K562 (cell line): ENCODE measurements around the gene WDR19. TPM values are rescaled to one million over a fixed set of nuclear protein-coding genes. Genes with fewer than 3 reads are reported as not detected.

Experiments used
- ATAC-seq: fragments of 200-7000 bp; cut with Tn5 transposase; 3 replicates; pipeline ENCODE4 v1.9.1; 2020; ENCODE audit warnings: moderate library complexity
- BruUV-seq: library from RNA; stranded (reverse); fragments of 400-500 nt; replicated peaks from 2 replicates; lab custom pipeline; 2021; lab: Mats Ljungman, UMichigan
- CTCF ChIA-PET: fragments of 300-600 bp; formaldehyde crosslinking; extraction: SDS; loops from one replicate; lab custom pipeline; 2021; ENCODE audit warnings: low intra/inter-chr PET ratio; lab: Yijun Ruan, JAX
- POLR2A ChIA-PET: fragments of 300-600, 350-650 bp; sonication (Branson Sonifier 250); formaldehyde crosslinking; extraction: SDS; loops from one replicate; lab custom pipeline; 2021; ENCODE audit warnings: antibody characterized with exemption, inconsistent platforms; lab: Yijun Ruan, JAX
- DNase-seq, 4 experiments: peaks; one replicate each; pipeline versions ENCODE4 v3.0.0 to v3.0.0-alpha.2; 2011 to 2018; ENCODE audit warnings: low spot score in 3 of 4, mixed read lengths in 3 of 4; ENCODE audit errors: extremely low read depth in 1 of 4
- FAIRE-seq: peaks from 2 replicates; lab custom pipeline; 2011; peaks lifted over from hg19 to GRCh38; lab: Jason Lieb, UNC
- H2AFZ ChIP-seq: 2 replicates; pipeline ENCODE4 v1.6.0; 2011; ENCODE audit warnings: low read depth, low read length, control low read depth, inconsistent platforms
- H3K27ac ChIP-seq: fragments of 200-600 bp; 3 replicates; pipeline ENCODE4 v1.8.0; 2011; ENCODE audit warnings: low read depth, mild to moderate bottlenecking, control low read depth, inconsistent platforms, low read length, moderate library complexity, mixed read lengths; ENCODE audit errors: extremely low read depth
- H3K27me3 ChIP-seq, 2 experiments: fragments of 300-600 bp in 1 of 2; 2 replicates in 1 of 2; 3 replicates in 1 of 2; pipeline versions ENCODE4 v1.6.0 to v1.8.0; 2011; ENCODE audit warnings: inconsistent platforms in 2 of 2, low read length in 2 of 2, mild to moderate bottlenecking in 1 of 2, mixed read lengths in 1 of 2, moderate library complexity in 1 of 2; ENCODE audit not compliant: control insufficient read depth in 2 of 2, insufficient read depth in 2 of 2
- H3K36me3 ChIP-seq: fragments of 300-600 bp; 3 replicates; pipeline ENCODE4 v1.8.0; 2011; ENCODE audit warnings: mild to moderate bottlenecking, low read length, inconsistent platforms; ENCODE audit not compliant: control insufficient read depth, insufficient read depth
- H3K4me1 ChIP-seq, 2 experiments: fragments of 200-600 bp in 1 of 2; replicated peaks in 1 of 2; 2 replicates in 1 of 2; 3 replicates in 1 of 2; pipeline versions ENCODE4 v1.5.1 to v1.8.0; 2011; ENCODE audit warnings: inconsistent platforms in 2 of 2, low read length in 2 of 2, mild to moderate bottlenecking in 1 of 2, mixed read lengths in 1 of 2, moderate library complexity in 1 of 2; ENCODE audit not compliant: control insufficient read depth in 2 of 2, insufficient read depth in 2 of 2
- H3K4me2 ChIP-seq: 2 replicates; pipeline ENCODE4 v1.6.1; 2011; ENCODE audit warnings: low read length, control low read depth, inconsistent platforms, mixed read lengths; ENCODE audit not compliant: insufficient read depth
- H3K4me3 ChIP-seq: fragments of 200-600 bp; sonication (generic), shearing (Covaris generic); 2 replicates; pipeline ENCODE4 v1.5.1; 2016; ENCODE audit warnings: control low read depth, inconsistent platforms
- H3K79me2 ChIP-seq: fragments of 200-600 bp; 3 replicates; pipeline ENCODE4 v1.8.0; 2011; ENCODE audit warnings: low read length, inconsistent platforms; ENCODE audit not compliant: control insufficient read depth, insufficient read depth
- H3K9ac ChIP-seq, 2 experiments: 2 replicates each; pipeline versions ENCODE4 v1.6.0 to v1.6.1; 2011; ENCODE audit warnings: low read depth in 2 of 2, low read length in 2 of 2, control low read depth in 1 of 2, inconsistent platforms in 1 of 2, mild to moderate bottlenecking in 1 of 2, mixed read lengths in 1 of 2; ENCODE audit not compliant: insufficient read depth in 1 of 2
- H3K9me1 ChIP-seq: one replicate; pipeline ENCODE4 v1.6.0; 2011; ENCODE audit warnings: inconsistent platforms, mild to moderate bottlenecking, low read length, moderate library complexity; ENCODE audit not compliant: control insufficient read depth, insufficient read depth
- H3K9me3 ChIP-seq: replicated peaks from 2 replicates; pipeline ENCODE4 v1.5.1; 2011; ENCODE audit warnings: low read depth, low read length, inconsistent platforms; ENCODE audit not compliant: control insufficient read depth, insufficient read depth
- H4K20me1 ChIP-seq: replicated peaks from 2 replicates; pipeline ENCODE4 v1.6.1; 2011; ENCODE audit warnings: low read length, inconsistent platforms, mixed read lengths; ENCODE audit not compliant: control insufficient read depth, insufficient read depth
- CBFA2T3 ChIP-seq: fragments of 450-650 bp; IDR thresholded peaks from 2 replicates; pipeline ENCODE4 v1.6.1; 2017
- DNMT1 ChIP-seq: fragments of 450-650 bp; IDR thresholded peaks from 2 replicates; pipeline ENCODE4 v1.6.1; 2016; ENCODE audit warnings: antibody characterized with exemption, mild to moderate bottlenecking
- EP300 ChIP-seq: IDR thresholded peaks from 2 replicates; pipeline ENCODE4 v1.6.1; 2012; ENCODE audit warnings: low read length, improper control_type of control experiment
- POLR2H ChIP-seq: IDR thresholded peaks from 2 replicates; pipeline ENCODE4 v1.6.1; 2016; ENCODE audit warnings: missing genetic modification characterization, low read depth, mild to moderate bottlenecking, control low read depth, missing compliant biosample characterization, moderate library complexity
- RB1 ChIP-seq: fragments of 450-650 bp; IDR thresholded peaks from 2 replicates; pipeline ENCODE4 v1.6.1; 2017; ENCODE audit warnings: low read depth, mild to moderate bottlenecking
- RBFOX2 ChIP-seq: fragments of 200-400 bp; formaldehyde crosslinking; IDR thresholded peaks from 2 replicates; pipeline ENCODE4 v1.6.1; 2017; ENCODE audit warnings: low read depth, mild to moderate bottlenecking, low read length, moderate library complexity
- ZNF184 ChIP-seq: sonication (generic); formaldehyde crosslinking; IDR thresholded peaks from 2 replicates; pipeline ENCODE4 v1.5.0; 2020; ENCODE audit warnings: missing genetic modification reagents
- ZNF224 ChIP-seq: sonication (generic); formaldehyde crosslinking; IDR thresholded peaks from 2 replicates; pipeline ENCODE4 v1.8.0; 2022; ENCODE audit warnings: mild to moderate bottlenecking, missing genetic modification reagents
- ZNF41 ChIP-seq: fragments of 250-450 bp; sonication (Bioruptor Pico); conservative IDR thresholded peaks from 2 replicates; pipeline ENCODE4 v1.4.0; 2020; ENCODE audit warnings: mild to moderate bottlenecking
- ZNF696 ChIP-seq: fragments of 250-450 bp; sonication (Bioruptor Pico); conservative IDR thresholded peaks from 2 replicates; pipeline ENCODE4 v1.4.0; 2020; ENCODE audit warnings: mild to moderate bottlenecking, moderate library complexity
- WGBS: fragments of 100-300 bp; shearing (Covaris generic); methylation state at CpG from one replicate; pipeline ENCODE4 v1.1.6; 2016; ENCODE audit warnings: low coverage, mixed read lengths; ENCODE audit not compliant: insufficient coverage; ENCODE audit errors: missing lambda C conversion rate; 5-methylcytosine and 5-hydroxymethylcytosine counted together
- in situ Hi-C: fragments of 300-500 bp; cut with MboI; formaldehyde crosslinking; loops from 4 replicates; pipeline ENCODE4 v1.15.0; 2018; ENCODE audit warnings: inconsistent platforms, mixed read lengths
- intact Hi-C: fragments of 100-400 bp; cut with micrococcal nuclease; formaldehyde crosslinking; loops from 2 replicates; pipeline ENCODE4 v1.14.2; 2022
- polyA plus RNA-seq, 8 experiments: library from polyadenylated mRNA; depleted of rRNA in 4 of 8; stranded (reverse) in 5 of 8; unstranded in 3 of 8; fragments of >200 nt; fragmentation: Nextera tagmentation in 2 of 8; fragmentation: Illumina TruSeq in 1 of 8; extraction: Ambion mirVana in 2 of 8; extraction: Trizol in 1 of 8; gene quantifications; 2 replicates each; pipeline versions ENCODE4 v1.2.1 to v1.2.3, GENCODE V29; 2011 to 2014; ENCODE audit warnings: inconsistent platforms in 1 of 8, missing spikeins in 1 of 8
- total RNA-seq, 7 experiments: library from RNA; depleted of rRNA in 6 of 7; stranded (reverse); fragments of >200 nt in 6 of 7; fragmentation: Illumina TruSeq in 2 of 7; extraction: Trizol in 2 of 7; gene quantifications; 2 replicates each; pipeline versions ENCODE4 v1.2.1 to v1.2.3, GENCODE V29; 2011 to 2021; ENCODE audit warnings: low replicate concordance in 1 of 7
- TF ChIP-seq, protein P1 (sequence below): fragments of 450-650 bp; IDR thresholded peaks from 2 replicates; pipeline ENCODE4 v1.6.1; 2016; ENCODE audit warnings: mild to moderate bottlenecking, moderate library complexity

Gene WDR19
- total and polyA plus RNA-seq, 9 of the 15 experiments (the other 6 are each of a cell fraction or from before 2014, with no cell fraction given): 6.8 to 37.6 (median 11.2) TPM

DNA sequence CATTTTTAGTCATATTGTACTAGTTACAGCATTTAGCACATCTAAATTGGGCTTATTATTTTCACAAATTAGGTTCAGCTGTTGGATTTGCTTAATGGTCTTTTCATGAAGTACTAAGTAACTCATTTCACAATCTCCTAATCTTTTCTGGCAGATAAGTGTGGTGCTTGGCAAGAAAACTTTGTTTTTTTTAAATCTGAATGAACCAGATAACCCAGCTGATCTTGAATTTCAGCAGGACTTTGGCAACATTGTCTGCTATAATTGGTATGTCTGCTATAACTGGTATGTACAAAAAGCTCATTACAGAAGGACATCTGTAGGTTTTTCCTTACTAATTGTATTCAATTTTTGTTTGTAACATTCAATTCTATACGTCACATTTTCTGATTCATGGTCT, 22.7 kb downstream of the WDR19 start:
- Histone ChIP-seq H3K9ac (no peak overlapping the region), H3K4me3 (no peak overlapping the region), H2AFZ (no peak overlapping the region), H3K27me3 (no peaks in the 10 kb centered on the region), H3K36me3 (no peaks in the 10 kb centered on the region), H3K27ac (no peak overlapping the region), H3K4me2 (no peak overlapping the region), H3K9me3 (no peaks in the 10 kb centered on the region), H3K9me1 (no peaks in the 10 kb centered on the region), H3K79me2 (no peaks in the 10 kb centered on the region), H3K4me1 (no peaks in the 10 kb centered on the region), H4K20me1 (no peaks in the 10 kb centered on the region)
- ATAC-seq: no peak
- WGBS: 69% methylated on average over 1 of the region's 1 CpG
- in situ Hi-C loops (no loop called here), intact Hi-C loops (no loop called here)
- no peak for TF ChIP-seq RBFOX2
- no peak for TF ChIP-seq RB1
- no peak for TF ChIP-seq POLR2H
- no peak for TF ChIP-seq DNMT1
- no peak for TF ChIP-seq ZNF184
- TF ChIP-seq CBFA2T3: no peak
- no peak for TF ChIP-seq ZNF41 (CRISPR knock-in tag)
- TF ChIP-seq, protein P1, sequence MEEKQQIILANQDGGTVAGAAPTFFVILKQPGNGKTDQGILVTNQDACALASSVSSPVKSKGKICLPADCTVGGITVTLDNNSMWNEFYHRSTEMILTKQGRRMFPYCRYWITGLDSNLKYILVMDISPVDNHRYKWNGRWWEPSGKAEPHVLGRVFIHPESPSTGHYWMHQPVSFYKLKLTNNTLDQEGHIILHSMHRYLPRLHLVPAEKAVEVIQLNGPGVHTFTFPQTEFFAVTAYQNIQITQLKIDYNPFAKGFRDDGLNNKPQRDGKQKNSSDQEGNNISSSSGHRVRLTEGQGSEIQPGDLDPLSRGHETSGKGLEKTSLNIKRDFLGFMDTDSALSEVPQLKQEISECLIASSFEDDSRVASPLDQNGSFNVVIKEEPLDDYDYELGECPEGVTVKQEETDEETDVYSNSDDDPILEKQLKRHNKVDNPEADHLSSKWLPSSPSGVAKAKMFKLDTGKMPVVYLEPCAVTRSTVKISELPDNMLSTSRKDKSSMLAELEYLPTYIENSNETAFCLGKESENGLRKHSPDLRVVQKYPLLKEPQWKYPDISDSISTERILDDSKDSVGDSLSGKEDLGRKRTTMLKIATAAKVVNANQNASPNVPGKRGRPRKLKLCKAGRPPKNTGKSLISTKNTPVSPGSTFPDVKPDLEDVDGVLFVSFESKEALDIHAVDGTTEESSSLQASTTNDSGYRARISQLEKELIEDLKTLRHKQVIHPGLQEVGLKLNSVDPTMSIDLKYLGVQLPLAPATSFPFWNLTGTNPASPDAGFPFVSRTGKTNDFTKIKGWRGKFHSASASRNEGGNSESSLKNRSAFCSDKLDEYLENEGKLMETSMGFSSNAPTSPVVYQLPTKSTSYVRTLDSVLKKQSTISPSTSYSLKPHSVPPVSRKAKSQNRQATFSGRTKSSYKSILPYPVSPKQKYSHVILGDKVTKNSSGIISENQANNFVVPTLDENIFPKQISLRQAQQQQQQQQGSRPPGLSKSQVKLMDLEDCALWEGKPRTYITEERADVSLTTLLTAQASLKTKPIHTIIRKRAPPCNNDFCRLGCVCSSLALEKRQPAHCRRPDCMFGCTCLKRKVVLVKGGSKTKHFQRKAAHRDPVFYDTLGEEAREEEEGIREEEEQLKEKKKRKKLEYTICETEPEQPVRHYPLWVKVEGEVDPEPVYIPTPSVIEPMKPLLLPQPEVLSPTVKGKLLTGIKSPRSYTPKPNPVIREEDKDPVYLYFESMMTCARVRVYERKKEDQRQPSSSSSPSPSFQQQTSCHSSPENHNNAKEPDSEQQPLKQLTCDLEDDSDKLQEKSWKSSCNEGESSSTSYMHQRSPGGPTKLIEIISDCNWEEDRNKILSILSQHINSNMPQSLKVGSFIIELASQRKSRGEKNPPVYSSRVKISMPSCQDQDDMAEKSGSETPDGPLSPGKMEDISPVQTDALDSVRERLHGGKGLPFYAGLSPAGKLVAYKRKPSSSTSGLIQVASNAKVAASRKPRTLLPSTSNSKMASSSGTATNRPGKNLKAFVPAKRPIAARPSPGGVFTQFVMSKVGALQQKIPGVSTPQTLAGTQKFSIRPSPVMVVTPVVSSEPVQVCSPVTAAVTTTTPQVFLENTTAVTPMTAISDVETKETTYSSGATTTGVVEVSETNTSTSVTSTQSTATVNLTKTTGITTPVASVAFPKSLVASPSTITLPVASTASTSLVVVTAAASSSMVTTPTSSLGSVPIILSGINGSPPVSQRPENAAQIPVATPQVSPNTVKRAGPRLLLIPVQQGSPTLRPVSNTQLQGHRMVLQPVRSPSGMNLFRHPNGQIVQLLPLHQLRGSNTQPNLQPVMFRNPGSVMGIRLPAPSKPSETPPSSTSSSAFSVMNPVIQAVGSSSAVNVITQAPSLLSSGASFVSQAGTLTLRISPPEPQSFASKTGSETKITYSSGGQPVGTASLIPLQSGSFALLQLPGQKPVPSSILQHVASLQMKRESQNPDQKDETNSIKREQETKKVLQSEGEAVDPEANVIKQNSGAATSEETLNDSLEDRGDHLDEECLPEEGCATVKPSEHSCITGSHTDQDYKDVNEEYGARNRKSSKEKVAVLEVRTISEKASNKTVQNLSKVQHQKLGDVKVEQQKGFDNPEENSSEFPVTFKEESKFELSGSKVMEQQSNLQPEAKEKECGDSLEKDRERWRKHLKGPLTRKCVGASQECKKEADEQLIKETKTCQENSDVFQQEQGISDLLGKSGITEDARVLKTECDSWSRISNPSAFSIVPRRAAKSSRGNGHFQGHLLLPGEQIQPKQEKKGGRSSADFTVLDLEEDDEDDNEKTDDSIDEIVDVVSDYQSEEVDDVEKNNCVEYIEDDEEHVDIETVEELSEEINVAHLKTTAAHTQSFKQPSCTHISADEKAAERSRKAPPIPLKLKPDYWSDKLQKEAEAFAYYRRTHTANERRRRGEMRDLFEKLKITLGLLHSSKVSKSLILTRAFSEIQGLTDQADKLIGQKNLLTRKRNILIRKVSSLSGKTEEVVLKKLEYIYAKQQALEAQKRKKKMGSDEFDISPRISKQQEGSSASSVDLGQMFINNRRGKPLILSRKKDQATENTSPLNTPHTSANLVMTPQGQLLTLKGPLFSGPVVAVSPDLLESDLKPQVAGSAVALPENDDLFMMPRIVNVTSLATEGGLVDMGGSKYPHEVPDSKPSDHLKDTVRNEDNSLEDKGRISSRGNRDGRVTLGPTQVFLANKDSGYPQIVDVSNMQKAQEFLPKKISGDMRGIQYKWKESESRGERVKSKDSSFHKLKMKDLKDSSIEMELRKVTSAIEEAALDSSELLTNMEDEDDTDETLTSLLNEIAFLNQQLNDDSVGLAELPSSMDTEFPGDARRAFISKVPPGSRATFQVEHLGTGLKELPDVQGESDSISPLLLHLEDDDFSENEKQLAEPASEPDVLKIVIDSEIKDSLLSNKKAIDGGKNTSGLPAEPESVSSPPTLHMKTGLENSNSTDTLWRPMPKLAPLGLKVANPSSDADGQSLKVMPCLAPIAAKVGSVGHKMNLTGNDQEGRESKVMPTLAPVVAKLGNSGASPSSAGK: no peak
- no peak for TF ChIP-seq EP300
- no peak for TF ChIP-seq ZNF696 (CRISPR knock-in tag)
- no peak for TF ChIP-seq ZNF224 (CRISPR knock-in tag)
- BruUV-seq: no TSS peak
- CTCF ChIA-PET: no interaction called here
- FAIRE-seq: no peak
- POLR2A ChIA-PET: interaction anchor here (1.5 kb wide), 1 partner anchor 15 kb away, joined by 3 read pairs; no protein-coding TSS in a partner anchor
- DNase-seq: no peak
